ELR (cell line): Measurements from ENCODE around the gene TNPO2.
"Not testable (repeated sequence)": the region's sequence is repeated elsewhere in the genome, so short reads cannot be mapped to it uniquely, and the experiment has no call there.

Experiments
- DNase-seq: peaks from one replicate; pipeline ENCODE4 v3.0.0-alpha.2; 2015; ENCODE audit warnings: low read depth

TNPO2 gene

GRCh38 chr19:12736995-12737834, 13.5 kb upstream of the TNPO2 start, which contains the start of gene GET3:
GET3 (plus strand) TSS chr19:12737497; CDS start chr19:12737506, 9 bp downstream.
- DNase-seq: peak; percentile 100

- DNase-seq: peak; percentile 71
Observed at GRCh38 chr19:12733369-12734214, 9.9 kb upstream of the TNPO2 start.

- DNase-seq: no peak
Observed at GRCh38 chr19:12731337-12731736, 7.6 kb upstream of the TNPO2 start.

- DNase-seq: no peak
Observed at GRCh38 chr19:12730064-12730463, 6.3 kb upstream of the TNPO2 start.

GRCh38 chr19:12727745-12728433, 4.2 kb upstream of the TNPO2 start:
- no peak for DNase-seq

- DNase-seq: no peak
Observed at GRCh38 chr19:12726988-12727316, 3.2 kb upstream of the TNPO2 start.

GRCh38 chr19:12725612-12726011, 1.9 kb upstream of the TNPO2 start:
- DNase-seq: not testable (repeated sequence)

GRCh38 chr19:12723381-12723640, 421 bp downstream of the TNPO2 start:
- peak; percentile 33 for DNase-seq

GRCh38 chr19:12722566-12723380, 959 bp downstream of the TNPO2 start:
- DNase-seq: peak; percentile 100

GRCh38 chr19:12721656-12722565, 1.8 kb downstream of the TNPO2 start:
- peak; percentile 82 for DNase-seq

- peak; percentile 44 for DNase-seq
Observed at GRCh38 chr19:12720851-12721655, 2.7 kb downstream of the TNPO2 start.

GRCh38 chr19:12720296-12720695, 3.4 kb downstream of the TNPO2 start:
- DNase-seq: no peak

- no peak for DNase-seq
Observed at GRCh38 chr19:12715929-12716328, 7.8 kb downstream of the TNPO2 start.

GRCh38 chr19:12715102-12715501, 8.6 kb downstream of the TNPO2 start:
- DNase-seq: no peak

- not testable (repeated sequence) for DNase-seq
Observed at GRCh38 chr19:12713304-12713703, 10.4 kb downstream of the TNPO2 start.

- DNase-seq: not testable (repeated sequence)
Observed at GRCh38 chr19:12712077-12712476, 11.7 kb downstream of the TNPO2 start.

- DNase-seq: no peak
Observed at GRCh38 chr19:12711187-12711586, 12.5 kb downstream of the TNPO2 start.

GRCh38 chr19:12708641-12709040, 15.1 kb downstream of the TNPO2 start:
- no peak for DNase-seq

GRCh38 chr19:12706332-12706718, 17.4 kb downstream of the TNPO2 start:
- DNase-seq: no peak
